ENCODE measurements around the gene BID.

BID gene

DNA sequence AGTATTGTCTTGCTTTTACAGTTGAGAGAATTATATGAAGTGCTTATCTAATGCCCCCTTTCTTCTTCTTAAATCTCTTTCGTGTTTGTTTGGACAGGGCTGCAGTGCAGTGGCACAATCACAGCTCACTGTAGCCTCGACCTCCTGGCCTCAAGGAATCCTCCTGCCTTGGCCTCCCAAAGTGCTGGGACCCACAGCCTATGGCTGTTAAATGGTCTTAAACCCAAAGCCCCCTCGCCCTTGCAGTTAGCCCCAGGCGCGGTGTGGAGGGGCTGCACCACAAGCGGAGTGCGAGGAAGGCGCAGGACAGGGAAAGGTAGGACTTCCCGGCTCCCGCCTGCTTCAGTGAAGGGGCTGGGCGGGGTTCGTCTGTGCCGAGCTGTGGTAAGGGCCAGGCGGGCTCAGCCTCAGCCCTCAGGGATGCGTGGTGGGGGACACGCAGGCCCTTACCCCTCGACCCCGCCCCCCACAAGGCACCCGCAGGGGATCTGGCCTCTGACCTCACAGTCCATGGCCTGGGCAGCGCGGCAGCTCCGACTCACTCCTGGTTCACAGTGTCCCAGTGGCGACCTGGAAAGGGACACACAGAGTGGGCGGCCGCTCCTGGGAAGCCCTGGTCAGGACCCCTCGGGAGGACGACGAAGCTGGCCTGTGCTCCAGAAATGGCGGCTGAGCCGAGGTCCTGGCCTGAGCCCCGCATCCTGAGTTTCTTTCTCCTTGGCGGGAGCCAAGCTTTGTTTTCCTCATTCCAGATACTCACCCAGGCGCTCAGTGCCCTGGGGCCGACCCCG, 24.5 kb downstream of the BID start:
- Histone ChIP-seq H2AK5ac (ENCODE audit: low read length) (no peak overlapping the region), H3K27ac (ENCODE audit: low read depth, low read length) (no peak overlapping the region), H3K27me3 (ENCODE audit: insufficient read depth, low read length) (no peaks in the 10 kb centered on the region), H3K4me1 (ENCODE audit: control insufficient read depth in 1 of 2, insufficient read depth in 2 of 2, low read length in 2 of 2) (no peaks in the 10 kb centered on the region), H3K9me3 (ENCODE audit: insufficient read depth, low read depth, low read length) (peaks cover 2% of the 10 kb centered on the region), H2BK12ac (ENCODE audit: low read length) (no peak overlapping the region), H3K9ac (ENCODE audit: low read length) (no peak overlapping the region), H2BK120ac (ENCODE audit: insufficient read depth, low read length, poor library complexity) (no peak overlapping the region), H2BK5ac (ENCODE audit: low read depth, low read length, poor library complexity) (no peak overlapping the region), H3K79me1 (ENCODE audit: low read length) (no peaks in the 10 kb centered on the region), H4K12ac (ENCODE audit: low read depth, low read length) (peak overlapping the region; percentile 32), H3K4ac (ENCODE audit: low read depth, low read length) (no peak overlapping the region), H3K23ac (ENCODE audit: low read length) (no peak overlapping the region), H3K14ac (ENCODE audit: low read length) (no peak overlapping the region), H4K91ac (ENCODE audit: low read depth, low read length) (no peak overlapping the region), H3K18ac (ENCODE audit: low read length) (no peak overlapping the region), H3K79me2 (ENCODE audit: control insufficient read depth, insufficient read depth, low read length, poor library complexity) (no peaks in the 10 kb centered on the region), H3K4me3 (ENCODE audit: low read depth, low read length) (no peak overlapping the region), H3K4me2 (ENCODE audit: low read length) (no peak overlapping the region), H4K8ac (ENCODE audit: low read depth, low read length) (no peak overlapping the region), H2AFZ (ENCODE audit: insufficient read depth, low read length, poor library complexity) (no peak overlapping the region), H3K36me3 (ENCODE audit: control insufficient read depth in 1 of 2, insufficient read depth in 2 of 2, low read length in 2 of 2) (no peaks in the 10 kb centered on the region)
- WGBS (ENCODE audit: extremely low coverage, insufficient coverage, insufficient read length) = no CpG with 5 or more reads among the region's 35 CpGs
- peak in 1 of 2 donors; percentile 55 for DNase-seq

DNA sequence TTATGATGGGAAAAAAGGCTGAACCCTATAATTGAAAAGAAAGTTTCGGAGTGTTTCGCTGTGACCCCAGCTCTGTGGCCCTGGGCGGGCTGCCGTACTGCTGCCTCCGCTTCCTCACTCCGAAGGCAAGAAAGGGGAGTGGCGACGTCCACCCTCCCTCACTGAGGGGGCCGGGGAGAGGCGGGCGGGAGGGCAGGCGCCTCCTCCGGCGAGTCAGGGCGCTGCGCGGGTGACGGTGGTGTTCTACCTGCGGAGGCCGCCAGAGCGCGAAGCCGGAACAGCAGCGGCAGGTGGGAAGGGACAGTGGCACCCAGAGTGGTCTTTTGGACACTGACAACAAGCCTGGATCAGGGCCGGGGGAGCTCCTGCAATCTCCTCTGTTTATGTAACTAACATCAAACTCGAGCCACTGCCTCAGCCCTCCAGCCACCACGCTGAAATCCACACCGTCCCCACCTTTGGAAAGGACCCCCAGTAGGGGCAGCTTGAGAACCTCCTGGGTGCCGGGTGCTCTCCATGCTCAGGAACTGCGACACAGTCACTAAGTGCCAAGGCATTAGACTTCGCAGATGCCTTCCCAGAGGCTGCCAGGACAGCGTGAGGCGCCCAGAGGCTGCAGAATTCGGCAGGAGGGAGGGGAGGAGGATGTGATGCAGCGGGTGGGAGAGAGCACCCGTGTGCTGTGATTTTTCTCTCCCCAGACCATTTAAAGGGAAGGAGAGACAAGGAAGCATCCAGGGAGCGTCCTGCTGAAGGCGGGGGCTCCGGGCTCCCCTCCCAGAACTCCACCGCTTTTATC, 25.5 kb downstream of the BID start:
- peaks cover 3% of the 10 kb centered on the region for H3K9me3 ChIP-seq (ENCODE audit: insufficient read depth, low read depth, low read length)
- no peaks in the 10 kb centered on the region for H3K27me3 ChIP-seq (ENCODE audit: insufficient read depth, low read length)
- no peak overlapping the region for H3K9ac ChIP-seq (ENCODE audit: low read length)
- H3K36me3 ChIP-seq (ENCODE audit: control insufficient read depth in 1 of 2, insufficient read depth in 2 of 2, low read length in 2 of 2) = no peaks in the 10 kb centered on the region
- H3K4me2 ChIP-seq (ENCODE audit: low read length) = no peak overlapping the region
- H2BK120ac ChIP-seq (ENCODE audit: insufficient read depth, low read length, poor library complexity) = no peak overlapping the region
- no peak overlapping the region for H3K27ac ChIP-seq (ENCODE audit: low read depth, low read length)
- H3K4me1 ChIP-seq (ENCODE audit: control insufficient read depth in 1 of 2, insufficient read depth in 2 of 2, low read length in 2 of 2) = no peaks in the 10 kb centered on the region
- H2BK5ac ChIP-seq (ENCODE audit: low read depth, low read length, poor library complexity) = no peak overlapping the region
- H3K79me2 ChIP-seq (ENCODE audit: control insufficient read depth, insufficient read depth, low read length, poor library complexity) = no peaks in the 10 kb centered on the region
- H4K12ac ChIP-seq (ENCODE audit: low read depth, low read length) = no peak overlapping the region
- no peak overlapping the region for H3K14ac ChIP-seq (ENCODE audit: low read length)
- no peak overlapping the region for H4K8ac ChIP-seq (ENCODE audit: low read depth, low read length)
- H2AFZ ChIP-seq (ENCODE audit: insufficient read depth, low read length, poor library complexity) = no peak overlapping the region
- H4K91ac ChIP-seq (ENCODE audit: low read depth, low read length) = no peak overlapping the region
- peak; percentile 69 to 83 for DNase-seq
- no peaks in the 10 kb centered on the region for H3K79me1 ChIP-seq (ENCODE audit: low read length)
- no peak overlapping the region for H3K4ac ChIP-seq (ENCODE audit: low read depth, low read length)
- no peak overlapping the region for H2BK12ac ChIP-seq (ENCODE audit: low read length)
- no peak overlapping the region for H3K18ac ChIP-seq (ENCODE audit: low read length)
- no peak overlapping the region for H3K23ac ChIP-seq (ENCODE audit: low read length)
- no peak overlapping the region for H2AK5ac ChIP-seq (ENCODE audit: low read length)
- H3K4me3 ChIP-seq (ENCODE audit: low read depth, low read length) = no peak overlapping the region
- no CpG with 5 or more reads among the region's 40 CpGs for WGBS (ENCODE audit: extremely low coverage, insufficient coverage, insufficient read length)

DNA sequence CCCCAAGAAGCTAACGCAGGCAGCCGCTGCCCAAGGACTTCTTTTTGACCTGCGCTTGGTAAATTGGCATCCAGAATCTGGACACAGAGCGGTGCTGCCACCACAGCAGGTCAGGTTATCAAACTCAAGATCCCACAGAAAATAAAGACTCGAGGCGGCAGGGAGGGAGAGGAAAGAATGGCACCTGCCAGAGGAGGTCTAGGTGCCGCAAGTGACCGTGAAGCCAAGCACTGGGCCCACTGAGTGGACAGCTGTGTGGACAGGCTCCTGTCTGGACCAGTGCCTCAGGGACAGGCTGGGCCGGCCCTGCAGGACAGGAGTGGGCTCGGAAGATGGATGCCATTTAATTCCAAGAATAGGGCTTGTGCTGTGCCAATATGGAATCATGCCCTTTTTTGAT, 27.4 kb downstream of the BID start:
- H3K4me3 ChIP-seq (ENCODE audit: low read depth, low read length) = no peak overlapping the region
- H3K4me1 ChIP-seq (ENCODE audit: control insufficient read depth in 1 of 2, insufficient read depth in 2 of 2, low read length in 2 of 2) = no peaks in the 10 kb centered on the region
- H3K27me3 ChIP-seq (ENCODE audit: insufficient read depth, low read length) = no peaks in the 10 kb centered on the region
- H3K79me2 ChIP-seq (ENCODE audit: control insufficient read depth, insufficient read depth, low read length, poor library complexity) = no peaks in the 10 kb centered on the region
- H2BK12ac ChIP-seq (ENCODE audit: low read length) = no peak overlapping the region
- no peak overlapping the region for H4K8ac ChIP-seq (ENCODE audit: low read depth, low read length)
- H4K12ac ChIP-seq (ENCODE audit: low read depth, low read length) = no peak overlapping the region
- H2BK120ac ChIP-seq (ENCODE audit: insufficient read depth, low read length, poor library complexity) = no peak overlapping the region
- H3K23ac ChIP-seq (ENCODE audit: low read length) = no peak overlapping the region
- H2AK5ac ChIP-seq (ENCODE audit: low read length) = no peak overlapping the region
- no peak overlapping the region for H4K91ac ChIP-seq (ENCODE audit: low read depth, low read length)
- no peak overlapping the region for H3K9ac ChIP-seq (ENCODE audit: low read length)
- H2AFZ ChIP-seq (ENCODE audit: insufficient read depth, low read length, poor library complexity) = no peak overlapping the region
- no peaks in the 10 kb centered on the region for H3K79me1 ChIP-seq (ENCODE audit: low read length)
- H3K36me3 ChIP-seq (ENCODE audit: control insufficient read depth in 1 of 2, insufficient read depth in 2 of 2, low read length in 2 of 2) = no peaks in the 10 kb centered on the region
- no peak overlapping the region for H3K4me2 ChIP-seq (ENCODE audit: low read length)
- peaks cover 1% of the 10 kb centered on the region for H3K9me3 ChIP-seq (ENCODE audit: insufficient read depth, low read depth, low read length)
- no peak overlapping the region for H3K14ac ChIP-seq (ENCODE audit: low read length)
- no CpG with 5 or more reads among the region's 10 CpGs for WGBS (ENCODE audit: extremely low coverage, insufficient coverage, insufficient read length)
- H3K4ac ChIP-seq (ENCODE audit: low read depth, low read length) = no peak overlapping the region
- no peak overlapping the region for H2BK5ac ChIP-seq (ENCODE audit: low read depth, low read length, poor library complexity)
- no peak overlapping the region for H3K27ac ChIP-seq (ENCODE audit: low read depth, low read length)
- DNase-seq = no peak
- no peak overlapping the region for H3K18ac ChIP-seq (ENCODE audit: low read length)

GRCh38 chr22:17744430-17744829, 29.8 kb downstream of the BID start:
- Histone ChIP-seq H3K9ac (ENCODE audit: low read length) (no peak overlapping the region), H3K4me1 (ENCODE audit: control insufficient read depth in 1 of 2, insufficient read depth in 2 of 2, low read length in 2 of 2) (no peaks in the 10 kb centered on the region), H2BK5ac (ENCODE audit: low read depth, low read length, poor library complexity) (no peak overlapping the region), H4K8ac (ENCODE audit: low read depth, low read length) (no peak overlapping the region), H3K27me3 (ENCODE audit: insufficient read depth, low read length) (no peaks in the 10 kb centered on the region), H3K18ac (ENCODE audit: low read length) (no peak overlapping the region), H3K4me3 (ENCODE audit: low read depth, low read length) (no peak overlapping the region), H3K4me2 (ENCODE audit: low read length) (no peak overlapping the region), H2BK120ac (ENCODE audit: insufficient read depth, low read length, poor library complexity) (no peak overlapping the region), H3K36me3 (ENCODE audit: control insufficient read depth in 1 of 2, insufficient read depth in 2 of 2, low read length in 2 of 2) (no peaks in the 10 kb centered on the region), H2BK12ac (ENCODE audit: low read length) (no peak overlapping the region), H4K91ac (ENCODE audit: low read depth, low read length) (no peak overlapping the region), H3K23ac (ENCODE audit: low read length) (no peak overlapping the region), H3K14ac (ENCODE audit: low read length) (no peak overlapping the region), H3K4ac (ENCODE audit: low read depth, low read length) (no peak overlapping the region), H2AFZ (ENCODE audit: insufficient read depth, low read length, poor library complexity) (no peak overlapping the region), H3K9me3 (ENCODE audit: insufficient read depth, low read depth, low read length) (peaks cover 1% of the 10 kb centered on the region), H3K27ac (ENCODE audit: low read depth, low read length) (no peak overlapping the region), H2AK5ac (ENCODE audit: low read length) (no peak overlapping the region), H3K79me1 (ENCODE audit: low read length) (no peaks in the 10 kb centered on the region), H3K79me2 (ENCODE audit: control insufficient read depth, insufficient read depth, low read length, poor library complexity) (no peaks in the 10 kb centered on the region), H4K12ac (ENCODE audit: low read depth, low read length) (no peak overlapping the region)
- no peak for DNase-seq
- no CpG with 5 or more reads among the region's 7 CpGs for WGBS (ENCODE audit: extremely low coverage, insufficient coverage, insufficient read length)
